Osteoblast (primary cell): ENCODE results near the gene DGKE. TPM values are rescaled to one million over a fixed set of nuclear protein-coding genes. Genes with fewer than 3 reads are reported as not detected.

Source experiments
- DNase-seq: peaks from one replicate; pipeline ENCODE4 v3.0.0; 2011; ENCODE audit warnings: low spot score, mixed read lengths; ENCODE audit not compliant: insufficient read length; ENCODE audit errors: missing footprints
- H2AFZ ChIP-seq: 2 replicates; pipeline ENCODE4 v1.6.0; 2011; ENCODE audit warnings: mild to moderate bottlenecking, low read length
- H3K27ac ChIP-seq: 2 replicates; pipeline ENCODE4 v1.5.1; 2011; ENCODE audit warnings: mild to moderate bottlenecking, low read depth, low read length, moderate library complexity
- H3K27me3 ChIP-seq: 2 replicates; pipeline ENCODE4 v1.6.0; 2012; ENCODE audit warnings: mild to moderate bottlenecking, control low read depth, inconsistent platforms, low read length, moderate library complexity; ENCODE audit not compliant: insufficient read depth
- H3K36me3 ChIP-seq: 2 replicates; pipeline ENCODE4 v1.5.1; 2011; ENCODE audit warnings: mild to moderate bottlenecking, low read length, control low read depth, moderate library complexity; ENCODE audit not compliant: insufficient read depth
- H3K4me1 ChIP-seq: 2 replicates; pipeline ENCODE4 v1.5.1; 2011; ENCODE audit warnings: mild to moderate bottlenecking, low read length, control low read depth, moderate library complexity; ENCODE audit not compliant: insufficient read depth
- H3K4me2 ChIP-seq: 2 replicates; pipeline ENCODE4 v1.6.0; 2011; ENCODE audit warnings: mild to moderate bottlenecking, low read length; ENCODE audit not compliant: insufficient read depth
- H3K4me3 ChIP-seq: fragments of 200-600 bp; sonication (generic); 3 replicates; pipeline ENCODE4 v1.5.1; 2012; ENCODE audit warnings: mild to moderate bottlenecking, low read length, inconsistent platforms; ENCODE audit not compliant: insufficient read depth
- H3K79me2 ChIP-seq: 2 replicates; pipeline ENCODE4 v1.6.0; 2012; ENCODE audit warnings: mild to moderate bottlenecking, low read length, control low read depth, inconsistent platforms; ENCODE audit not compliant: insufficient read depth
- H3K9me3 ChIP-seq: 2 replicates; pipeline ENCODE4 v1.5.1; 2011; ENCODE audit warnings: low read depth, low read length, control low read depth
- H4K20me1 ChIP-seq: 2 replicates; pipeline ENCODE4 v1.6.0; 2012; ENCODE audit warnings: mild to moderate bottlenecking, low read length, control low read depth; ENCODE audit not compliant: insufficient read depth
- CTCF ChIP-seq: IDR thresholded peaks from 2 replicates; pipeline ENCODE4 v1.5.1; 2011; ENCODE audit warnings: mild to moderate bottlenecking, low read depth, low read length, moderate library complexity; ENCODE audit errors: extremely low read depth
- total RNA-seq: library from RNA; depleted of rRNA; stranded (reverse); fragments of >200 nt; gene quantifications from 2 replicates; pipeline ENCODE4 v1.2.3, GENCODE V29; 2012

The DGKE gene
- total RNA-seq, 1 donor, result 6.2 TPM

GRCh38 chr17:56894859-56895455 is 61.0 kb downstream of the DGKE start:
- H3K27me3 ChIP-seq, result no peaks in the 10 kb centered on the region
- DNase-seq, result no peak
- no peak overlapping the region for H2AFZ ChIP-seq
- H3K4me1 ChIP-seq, result no peaks in the 10 kb centered on the region
- no peak overlapping the region for H3K27ac ChIP-seq
- peaks cover 2% of the 10 kb centered on the region for H3K79me2 ChIP-seq
- H4K20me1 ChIP-seq, result peaks cover 5% of the 10 kb centered on the region
- no peaks in the 10 kb centered on the region for H3K9me3 ChIP-seq
- H3K4me2 ChIP-seq, result no peak overlapping the region
- no peak overlapping the region for H3K4me3 ChIP-seq
- peaks cover 61% of the 10 kb centered on the region for H3K36me3 ChIP-seq
- no peak for TF ChIP-seq CTCF

- peaks cover 59% of the 10 kb centered on the region for H3K36me3 ChIP-seq
- H3K27ac ChIP-seq, result no peak overlapping the region
- no peak overlapping the region for H3K4me2 ChIP-seq
- no peak overlapping the region for H3K4me3 ChIP-seq
- H3K27me3 ChIP-seq, result no peaks in the 10 kb centered on the region
- H3K79me2 ChIP-seq, result peaks cover 12% of the 10 kb centered on the region
- no peak overlapping the region for H2AFZ ChIP-seq
- H3K4me1 ChIP-seq, result no peaks in the 10 kb centered on the region
- DNase-seq, result no peak
- peaks cover 5% of the 10 kb centered on the region for H4K20me1 ChIP-seq
- no peak for TF ChIP-seq CTCF
- no peaks in the 10 kb centered on the region for H3K9me3 ChIP-seq
Observed at GRCh38 chr17:56896217-56896967, 62.4 kb downstream of the DGKE start.

- Histone ChIP-seq H4K20me1 (peaks cover 2% of the 10 kb centered on the region), H3K4me2 (no peak overlapping the region), H2AFZ (no peak overlapping the region), H3K79me2 (peaks cover 17% of the 10 kb centered on the region), H3K27me3 (no peaks in the 10 kb centered on the region), H3K36me3 (peaks cover 59% of the 10 kb centered on the region), H3K4me1 (peaks cover 4% of the 10 kb centered on the region), H3K27ac (no peak overlapping the region), H3K9me3 (no peaks in the 10 kb centered on the region), H3K4me3 (no peak overlapping the region)
- no peak for TF ChIP-seq CTCF
- no peak for DNase-seq
Observed at GRCh38 chr17:56896968-56897359, 63.0 kb downstream of the DGKE start.

- H3K36me3 ChIP-seq, result peaks cover 55% of the 10 kb centered on the region
- H2AFZ ChIP-seq, result no peak overlapping the region
- H3K27me3 ChIP-seq, result no peaks in the 10 kb centered on the region
- TF ChIP-seq CTCF, result no peak
- H3K4me1 ChIP-seq, result peaks cover 13% of the 10 kb centered on the region
- H3K9me3 ChIP-seq, result no peaks in the 10 kb centered on the region
- no peak overlapping the region for H3K4me2 ChIP-seq
- no peak for DNase-seq
- peaks cover 18% of the 10 kb centered on the region for H3K79me2 ChIP-seq
- H3K4me3 ChIP-seq, result no peak overlapping the region
- peaks cover 2% of the 10 kb centered on the region for H4K20me1 ChIP-seq
- no peak overlapping the region for H3K27ac ChIP-seq
Observed at GRCh38 chr17:56897646-56898424, 63.9 kb downstream of the DGKE start.
